EL (cell line): ENCODE data around the gene IAH1.
"Not testable (repeated sequence)": the region's sequence is repeated elsewhere in the genome, so short reads cannot be mapped to it uniquely, and the experiment has no call there.

ENCODE experiments used
- DNase-seq: peaks from one replicate; pipeline ENCODE4 v3.0.0-alpha.2; 2016

The IAH1 gene

DNA sequence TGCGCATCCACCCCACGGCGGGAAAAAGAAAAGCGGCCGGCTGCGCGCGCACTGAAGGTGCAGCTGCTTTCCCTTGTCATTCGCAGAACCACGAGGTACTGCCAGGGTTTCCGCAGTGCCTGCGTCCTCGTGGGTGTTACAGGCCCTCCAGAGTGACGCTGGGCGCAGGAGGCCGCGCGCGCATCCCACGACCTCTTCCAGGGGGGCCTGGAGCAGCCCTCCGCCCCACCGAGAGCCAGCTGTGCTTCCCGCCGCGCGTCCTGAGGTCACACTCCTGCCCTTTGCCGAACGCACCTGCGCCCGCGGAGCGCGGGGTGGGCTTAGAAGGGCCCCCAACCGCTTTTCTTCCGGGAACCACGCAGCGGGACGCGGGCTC, 378 bp upstream of the IAH1 start:
- no peak for DNase-seq

- no peak for DNase-seq
Observed at GRCh38 chr2:9477914-9478313, 3.6 kb downstream of the IAH1 start.

DNA sequence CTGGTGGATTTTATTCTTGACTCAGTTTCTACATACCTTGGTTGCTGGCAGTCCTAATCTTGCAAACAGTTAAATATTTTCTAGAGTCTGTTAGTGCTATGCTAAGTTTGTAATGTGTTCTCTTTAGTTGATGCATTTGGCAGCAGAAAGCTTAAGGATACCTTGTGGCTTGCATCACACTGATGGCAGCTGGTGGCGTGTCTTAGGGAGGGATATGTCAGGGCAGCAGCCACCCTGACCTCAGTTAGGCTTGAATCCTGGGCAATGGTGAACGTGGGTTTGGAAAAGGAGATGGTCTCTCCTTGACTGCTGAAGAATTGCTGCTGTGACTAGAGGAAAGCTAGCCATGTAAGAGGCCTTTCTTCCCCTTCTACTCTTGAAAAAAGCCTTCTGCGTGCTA, 4.2 kb downstream of the IAH1 start:
- DNase-seq, result no peak

DNA sequence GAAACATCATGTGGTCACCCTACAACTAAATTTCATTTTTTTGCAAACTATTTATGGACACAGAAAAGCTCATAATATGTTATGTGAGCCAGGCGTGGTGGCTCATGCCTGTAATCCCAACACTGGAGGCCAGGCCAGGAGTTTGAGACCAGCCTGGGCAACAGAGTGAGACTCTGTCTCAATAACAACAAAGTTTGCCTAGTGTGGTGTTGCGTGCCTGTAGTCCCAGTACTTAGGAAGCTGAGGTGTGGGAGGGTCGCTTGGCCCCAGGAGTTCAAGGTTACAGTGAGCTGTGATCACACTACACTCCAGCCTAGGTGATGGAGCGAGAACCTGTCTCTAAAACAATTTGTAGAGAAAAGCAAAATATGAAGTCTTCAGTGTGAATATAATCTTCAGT, 5.8 kb downstream of the IAH1 start:
- DNase-seq, result no peak

DNA sequence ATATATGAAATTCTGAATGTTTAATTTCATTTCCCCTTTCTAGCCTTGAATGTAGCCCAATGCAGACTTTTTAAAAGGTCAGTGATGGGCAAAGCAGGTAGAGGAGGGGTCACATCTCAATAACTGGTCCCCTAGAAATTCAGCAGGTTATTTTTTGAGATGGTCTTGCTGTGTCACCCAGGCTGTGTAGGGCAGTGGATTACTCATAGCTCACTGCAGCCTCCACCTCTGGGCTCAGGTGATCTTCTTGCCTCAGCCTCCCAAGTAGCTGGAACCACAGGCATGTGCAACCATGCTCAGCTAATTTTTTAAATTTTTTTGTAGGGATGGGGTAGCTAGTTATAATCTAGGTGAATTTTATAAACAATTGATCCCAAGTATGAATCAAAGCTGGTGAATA, 8.8 kb downstream of the IAH1 start:
- no peak for DNase-seq

DNA sequence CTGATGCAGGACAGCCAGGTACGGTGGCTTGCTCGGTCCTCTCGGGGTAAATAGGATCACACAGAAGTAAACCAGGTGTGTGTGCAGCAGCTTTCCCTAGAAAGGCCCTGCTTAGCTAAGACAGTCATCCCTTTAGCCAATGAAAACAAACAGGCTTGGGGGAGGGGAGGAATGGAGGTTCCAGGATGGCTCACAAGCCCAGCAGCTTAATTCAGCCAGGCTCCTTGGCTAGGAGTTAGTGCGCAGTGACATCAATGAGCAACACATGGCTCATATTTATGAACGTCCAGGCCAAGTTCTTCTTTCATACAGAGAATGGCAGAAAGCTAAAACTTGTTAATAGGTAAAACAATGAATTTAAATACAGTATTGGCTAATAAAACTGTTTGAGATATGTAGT, 10.2 kb downstream of the IAH1 start:
- no peak for DNase-seq

GRCh38 chr2:9488583-9489547, 14.5 kb downstream of the IAH1 start:
- peak; percentile 42 for DNase-seq

- DNase-seq, result no peak
Observed at GRCh38 chr2:9490789-9491188, 16.4 kb downstream of the IAH1 start.

- DNase-seq, result no peak
Observed at GRCh38 chr2:9492927-9493326, 18.6 kb downstream of the IAH1 start.

- DNase-seq, result no peak
Observed at GRCh38 chr2:9493478-9493877, 19.1 kb downstream of the IAH1 start.

- DNase-seq, result no peak
Observed at GRCh38 chr2:9494081-9494480, 19.7 kb downstream of the IAH1 start.

GRCh38 chr2:9497017-9497416, 22.7 kb downstream of the IAH1 start:
- no peak for DNase-seq

GRCh38 chr2:9498210-9498609, 23.9 kb downstream of the IAH1 start:
- peak; percentile 36 for DNase-seq

DNA sequence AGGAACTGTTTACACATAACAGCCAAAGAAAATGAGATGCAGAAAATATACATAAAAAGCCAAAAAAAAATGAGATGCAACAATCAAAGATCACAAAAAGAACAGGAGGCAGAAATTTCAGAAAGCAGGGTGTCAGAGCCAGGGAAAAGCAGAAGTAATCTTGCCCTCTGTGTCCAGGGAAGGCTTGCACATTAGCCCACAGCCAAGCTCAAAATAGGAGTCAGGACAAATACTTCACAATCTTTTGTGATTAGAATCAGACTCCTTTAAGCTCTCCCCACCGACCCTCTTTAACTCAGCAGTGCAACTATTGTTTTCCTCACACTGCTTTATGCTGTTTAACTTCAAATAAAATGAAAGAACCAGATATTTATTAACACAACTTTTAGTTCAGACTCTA, 34.6 kb downstream of the IAH1 start:
- DNase-seq, result no peak

DNA sequence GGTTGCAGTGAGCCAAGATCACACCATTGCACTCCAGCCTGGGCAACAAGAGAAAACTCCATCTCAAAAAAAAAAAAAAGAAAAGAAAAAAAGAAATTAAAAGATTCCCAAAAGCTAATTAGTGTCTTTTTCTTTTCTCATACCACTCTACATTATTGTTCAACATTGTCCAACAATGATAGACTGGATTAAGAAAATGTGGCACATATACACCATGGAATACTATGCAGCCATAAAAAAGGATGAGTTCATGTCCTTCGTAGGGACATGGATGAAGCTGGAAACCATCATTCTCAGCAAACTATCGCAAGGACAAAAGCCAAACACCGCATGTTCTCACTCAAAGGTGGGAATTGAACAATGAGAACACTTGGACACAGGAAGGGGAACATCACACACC, 39.6 kb downstream of the IAH1 start:
- DNase-seq, result not testable (repeated sequence)

DNA sequence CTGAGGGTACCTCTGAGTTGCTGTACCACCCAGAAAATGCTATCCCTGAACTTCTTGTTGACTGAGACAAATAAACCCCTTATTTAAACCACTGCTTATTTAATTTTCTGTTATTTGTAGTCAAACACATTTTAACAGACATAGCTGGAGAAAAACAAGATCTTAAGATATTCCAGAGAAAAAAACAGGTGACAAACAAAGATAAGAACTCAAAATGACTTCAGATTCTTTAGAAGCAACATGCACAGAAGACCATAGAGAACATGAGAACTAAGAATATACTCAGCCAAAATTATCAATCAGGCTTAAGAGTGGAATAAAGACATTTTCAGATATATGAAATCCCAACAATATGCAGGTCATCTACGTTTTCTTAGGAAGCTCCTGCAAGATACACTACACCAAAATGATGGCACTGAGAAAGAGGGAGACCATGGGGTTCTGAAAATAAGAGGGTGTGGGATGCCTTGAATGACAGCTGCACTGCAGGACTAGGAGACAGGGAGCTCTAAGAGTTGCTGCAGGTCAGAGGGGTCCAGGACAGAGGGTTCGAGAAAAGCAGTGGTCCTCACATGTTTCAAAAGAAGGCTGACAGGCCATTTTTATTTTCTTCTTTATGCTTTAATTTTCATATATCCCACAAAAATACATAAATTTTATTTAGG, 42.9 kb downstream of the IAH1 start:
- DNase-seq, result no peak

- DNase-seq, result no peak
Observed at GRCh38 chr2:9518163-9518562, 43.8 kb downstream of the IAH1 start.

DNA sequence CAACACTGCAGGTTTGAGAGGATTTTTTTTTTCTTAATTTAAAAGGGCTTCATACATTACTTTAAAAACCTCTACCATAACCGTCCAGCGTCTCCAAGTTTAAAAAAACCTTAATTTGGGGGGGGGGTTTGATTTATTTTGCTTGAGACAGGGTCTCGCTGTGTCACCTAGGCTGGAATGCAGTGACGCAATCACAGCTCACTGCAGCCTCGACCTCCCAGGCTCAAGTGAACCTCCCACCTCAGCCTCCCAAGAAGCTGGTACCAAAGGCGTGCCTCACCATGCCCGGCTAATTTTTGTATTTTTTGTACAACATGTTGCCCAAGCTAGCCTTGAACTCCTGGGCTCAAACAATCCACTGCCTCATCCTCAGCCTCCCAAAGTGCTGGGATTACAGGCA, 44.4 kb downstream of the IAH1 start:
- DNase-seq, result no peak

- no peak for DNase-seq
Observed at GRCh38 chr2:9519250-9519649, 44.9 kb downstream of the IAH1 start.

DNA sequence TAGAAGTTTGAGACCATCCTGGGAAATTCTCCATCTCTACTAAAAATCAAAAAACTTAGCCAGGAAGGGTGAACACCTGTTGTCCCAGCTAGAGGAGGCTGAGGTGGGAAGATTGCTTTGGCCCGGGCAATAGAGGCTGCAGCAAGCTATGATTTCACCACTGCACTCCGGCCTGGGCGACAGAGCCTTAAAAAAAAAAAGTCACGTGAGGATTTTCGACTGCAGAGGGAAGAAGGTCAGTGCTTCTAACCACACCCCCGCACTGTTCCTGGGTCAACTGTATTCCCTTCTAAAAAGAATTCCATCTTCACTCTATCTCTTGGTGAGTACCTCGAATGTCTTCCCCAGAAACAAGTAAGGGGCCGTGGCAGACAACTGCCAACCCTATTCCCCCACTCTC, 49.9 kb downstream of the IAH1 start:
- DNase-seq, result no peak

DNA sequence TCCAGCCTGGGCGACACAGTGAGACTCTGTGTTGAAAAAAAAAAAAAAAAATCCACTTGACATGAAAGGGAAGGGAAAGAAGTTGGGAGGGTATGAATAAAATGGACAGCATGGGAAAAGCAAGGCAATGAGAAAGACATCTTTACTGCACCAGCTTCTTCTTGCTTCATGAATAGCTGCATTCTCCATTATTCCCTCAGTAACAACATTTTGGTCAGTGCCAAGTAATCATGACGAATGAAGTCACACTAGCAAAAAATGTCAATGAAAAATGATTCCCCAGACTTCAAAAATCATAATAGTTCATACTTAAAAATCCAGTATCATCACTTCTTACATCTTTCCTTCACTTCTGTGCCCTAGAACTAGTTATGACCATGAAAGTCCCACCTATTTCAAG, 50.9 kb downstream of the IAH1 start:
- no peak for DNase-seq

- no peak for DNase-seq
Observed at GRCh38 chr2:9527995-9528787, 53.8 kb downstream of the IAH1 start.

DNA sequence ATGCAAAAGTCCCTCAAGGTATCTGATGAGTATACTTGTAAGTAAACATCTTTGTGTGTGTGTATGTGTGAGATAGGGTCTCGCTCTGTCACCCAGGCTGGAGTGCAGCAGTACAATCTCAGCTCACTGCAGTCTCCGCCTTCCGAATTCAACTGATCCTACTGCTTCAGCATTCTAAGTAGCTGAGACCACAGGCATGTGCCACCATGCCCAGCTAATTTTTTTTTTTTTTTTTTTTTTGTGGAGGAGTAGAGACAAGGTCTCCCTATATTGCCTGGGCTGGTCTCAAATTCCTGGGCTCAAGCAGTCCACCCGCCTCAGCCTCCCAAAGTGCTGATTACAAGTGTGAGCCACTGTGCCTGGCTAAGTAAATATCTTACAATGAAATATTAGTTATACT, 58.1 kb downstream of the IAH1 start:
- DNase-seq, result no peak

DNA sequence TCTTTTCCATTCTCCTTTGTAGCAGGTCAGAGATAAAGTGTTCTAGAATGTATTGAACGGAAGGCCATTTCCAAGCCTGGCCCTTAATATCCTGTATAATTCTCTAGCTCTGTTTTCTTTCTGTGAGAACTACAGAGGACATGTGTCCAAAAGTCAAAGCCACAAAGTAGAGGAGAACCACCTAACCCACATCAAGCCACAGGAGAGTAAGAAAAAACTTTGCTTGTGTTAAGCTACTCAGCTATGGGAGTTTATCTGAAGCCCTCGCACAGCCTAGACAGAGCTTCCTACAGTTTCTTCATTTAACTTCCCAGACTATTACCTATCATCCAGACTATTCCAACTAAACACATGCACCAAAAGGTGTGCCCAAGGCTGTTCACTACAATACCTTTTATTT, 59.3 kb downstream of the IAH1 start:
- DNase-seq, result no peak
